Right lobe of liver (tissue), 6 donors: ENCODE results near the gene RTN3. TPM values are rescaled to one million over a fixed set of nuclear protein-coding genes. Genes with fewer than 3 reads are reported as not detected.
"Not testable (repeated sequence)": the region's sequence is repeated elsewhere in the genome, so short reads cannot be mapped to it uniquely, and the experiment has no call there.

Experiments used
- ATAC-seq, 4 donors: fragments of 200-7000 bp; cut with Tn5 transposase; one replicate each; pipeline ENCODE4 v1.9.1; 2020; ENCODE audit warnings: mild to moderate bottlenecking in 4 of 4, moderate library complexity in 4 of 4
- DNase-seq, 3 donors: peaks; one replicate each; pipeline ENCODE4 v3.0.0-alpha.2; 2020
- H3K27ac ChIP-seq, 3 donors: fragments of 200-600 bp; one replicate each; pipeline ENCODE4 v1.8.0; 2022
- H3K27me3 ChIP-seq, 2 donors: fragments of 200-600 bp; one replicate each; pipeline ENCODE4 v1.8.0; 2022
- H3K36me3 ChIP-seq, 4 donors: fragments of 200-600 bp; sonication (generic) in 1 of 4; one replicate each; pipeline versions ENCODE4 v1.5.1 to v1.8.0; 2017 to 2022; ENCODE audit warnings: control low read depth in 1 of 4
- H3K4me1 ChIP-seq, 4 donors: fragments of 200-600 bp; sonication (generic) in 1 of 4; one replicate each; pipeline versions ENCODE4 v1.5.1 to v1.8.0; 2017 to 2022; ENCODE audit warnings: control low read depth in 1 of 4
- H3K4me3 ChIP-seq, 3 donors: fragments of 200-600 bp; one replicate each; pipeline ENCODE4 v1.8.0; 2022
- H3K9me3 ChIP-seq, 4 donors: fragments of 200-600 bp; sonication (generic) in 1 of 4; one replicate each; pipeline versions ENCODE4 v1.5.1 to v1.8.0; 2017 to 2022; ENCODE audit warnings: control low read depth in 1 of 4
- POLR2A ChIP-seq: fragments of 450-650 bp; IDR thresholded peaks from one replicate; pipeline ENCODE4 v1.6.1; 2017; ENCODE audit warnings: antibody characterized with exemption, mild to moderate bottlenecking
- WGBS: methylation state at CpG from one replicate; pipeline ENCODE4 v1.1.6; 2018; ENCODE audit warnings: low coverage, low lambda C conversion rate; ENCODE audit not compliant: insufficient coverage; ENCODE audit errors: missing lambda C conversion rate; 5-methylcytosine and 5-hydroxymethylcytosine counted together
- intact Hi-C, 2 donors: fragments of 100-400 bp; cut with DNase I; formaldehyde crosslinking; loops; one replicate each; pipeline versions ENCODE4 v1.11.2 to v1.14.1; 2022
- total RNA-seq, 6 experiments: library from RNA; depleted of rRNA in 2 of 6; stranded (reverse); fragments of >200 nt in 2 of 6; fragmentation: NEBNext Ultra II Directional in 3 of 6; extraction: Animal tissue kit (Norgen Biotek cat#: 25700) in 3 of 6; gene quantifications; one replicate each; pipeline versions ENCODE4 v1.1.0 to v1.2.4, GENCODE V29; 2016 to 2023
- TF ChIP-seq, protein P1 (sequence below), 4 donors: fragments of 200-600 bp in 3 of 4; fragments of 450-650 bp in 1 of 4; IDR thresholded peaks; one replicate each; pipeline versions ENCODE4 v1.5.1 to v1.8.0; 2016 to 2022; ENCODE audit warnings: antibody characterized with exemption in 4 of 4, mild to moderate bottlenecking in 2 of 4
- donor health status: DM: no; HTN: yes; CAD: no.
- donor health status: DM: no; HTN: no; CAD: no.
- donor health status: DM: no; HTN: no; CAD: no.
- donor health status: DM: no; HTN: yes; CAD: no.
- donor health status: DM: no; HTN: yes; CAD: no.

RTN3 gene
- total RNA-seq, 6 experiments from 2014 or later = 47.3 to 70.5 (median 52.9) TPM

DNA sequence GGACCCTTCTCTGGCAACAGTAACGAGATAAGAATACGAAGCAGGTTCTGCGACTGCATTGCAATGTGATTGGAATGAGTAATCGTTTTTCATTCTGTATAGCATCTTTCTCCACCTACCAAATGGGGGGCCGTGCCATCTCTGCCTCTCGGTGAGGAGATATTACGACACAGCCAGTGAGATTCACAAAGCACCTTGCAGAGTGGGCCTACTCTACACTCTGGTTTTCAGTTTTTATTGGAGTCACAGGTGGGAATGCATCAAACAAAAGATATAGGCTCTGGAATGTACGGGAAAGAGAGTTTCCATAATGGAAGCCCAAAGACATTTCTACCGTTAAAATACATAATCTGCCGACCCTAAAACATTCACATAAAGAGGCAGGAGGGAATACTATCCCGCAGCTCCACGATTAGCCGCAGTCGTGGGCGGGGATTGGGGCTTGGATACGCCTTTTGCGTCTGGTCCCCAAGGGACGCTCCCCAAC is 423 bp upstream of the RTN3 start:
- Histone ChIP-seq H3K27ac (peak overlapping the region in 1 of 3 donors; percentile 87), H3K9me3 (no peaks in the 10 kb centered on the region), H3K4me1 (peaks cover 0 to 14% (median 6%) of the 10 kb centered on the region in 4 donors), H3K4me3 (peak overlapping the region; percentile 59 to 87 (median 74)), H3K36me3 (no peaks in the 10 kb centered on the region), H3K27me3 (no peaks in the 10 kb centered on the region)
- no peak for TF ChIP-seq POLR2A
- TF ChIP-seq, protein P1, sequence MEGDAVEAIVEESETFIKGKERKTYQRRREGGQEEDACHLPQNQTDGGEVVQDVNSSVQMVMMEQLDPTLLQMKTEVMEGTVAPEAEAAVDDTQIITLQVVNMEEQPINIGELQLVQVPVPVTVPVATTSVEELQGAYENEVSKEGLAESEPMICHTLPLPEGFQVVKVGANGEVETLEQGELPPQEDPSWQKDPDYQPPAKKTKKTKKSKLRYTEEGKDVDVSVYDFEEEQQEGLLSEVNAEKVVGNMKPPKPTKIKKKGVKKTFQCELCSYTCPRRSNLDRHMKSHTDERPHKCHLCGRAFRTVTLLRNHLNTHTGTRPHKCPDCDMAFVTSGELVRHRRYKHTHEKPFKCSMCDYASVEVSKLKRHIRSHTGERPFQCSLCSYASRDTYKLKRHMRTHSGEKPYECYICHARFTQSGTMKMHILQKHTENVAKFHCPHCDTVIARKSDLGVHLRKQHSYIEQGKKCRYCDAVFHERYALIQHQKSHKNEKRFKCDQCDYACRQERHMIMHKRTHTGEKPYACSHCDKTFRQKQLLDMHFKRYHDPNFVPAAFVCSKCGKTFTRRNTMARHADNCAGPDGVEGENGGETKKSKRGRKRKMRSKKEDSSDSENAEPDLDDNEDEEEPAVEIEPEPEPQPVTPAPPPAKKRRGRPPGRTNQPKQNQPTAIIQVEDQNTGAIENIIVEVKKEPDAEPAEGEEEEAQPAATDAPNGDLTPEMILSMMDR (IDR thresholded peaks at IDR 0.05) = no peak
- WGBS = 25% methylated on average over 11 of the region's 18 CpGs
- intact Hi-C loops = no loop called here
- peak in 1 of 4 donors; percentile 5 for ATAC-seq
- no peak for DNase-seq

DNA sequence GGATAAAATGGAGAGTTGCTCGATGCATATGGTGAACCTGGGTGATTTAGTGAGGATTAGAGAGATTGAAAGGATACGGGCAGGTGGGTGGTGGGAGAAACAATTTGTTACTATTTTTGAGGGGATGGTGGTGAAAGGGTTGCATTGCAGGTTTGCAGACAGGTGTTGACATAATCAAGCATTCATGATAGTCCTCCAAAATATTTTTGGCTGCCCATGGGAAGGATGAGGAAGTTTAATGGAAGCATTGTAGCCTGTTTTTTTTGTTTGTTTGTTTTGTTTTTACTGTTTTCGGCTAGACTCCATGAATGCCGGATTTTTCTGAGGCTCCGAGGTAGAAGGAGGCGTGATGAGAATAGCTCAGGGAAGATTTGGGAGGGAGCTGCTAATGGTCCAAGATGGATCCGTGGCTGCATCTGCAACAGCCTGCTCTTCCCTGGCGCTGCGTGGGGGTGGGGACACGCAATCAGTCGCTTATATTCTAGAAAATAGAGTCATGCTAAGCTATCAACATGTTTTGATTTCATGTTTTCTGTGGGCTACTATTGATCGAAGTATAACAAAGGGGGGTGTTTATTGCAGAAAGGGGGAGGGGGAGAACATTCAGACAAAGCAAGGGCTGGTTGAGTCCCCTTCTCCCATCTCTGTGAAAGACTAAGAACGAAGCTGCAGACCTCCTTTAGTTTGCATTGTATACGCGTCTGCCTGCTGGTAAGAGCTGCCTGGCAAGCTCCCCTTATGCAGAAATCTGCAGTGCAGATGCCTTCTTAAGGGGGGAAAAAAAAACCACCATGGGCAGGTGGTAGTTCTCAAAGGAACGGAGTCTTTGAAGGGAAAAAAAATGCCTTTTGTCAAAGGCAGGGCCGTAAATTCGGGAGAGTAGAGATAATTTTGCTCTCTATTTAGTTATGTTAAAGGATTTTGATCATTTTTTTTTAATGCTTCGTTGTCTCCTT is 1.0 kb downstream of the RTN3 start:
- no peak for TF ChIP-seq POLR2A
- TF ChIP-seq, protein P1 (IDR thresholded peaks at IDR 0.05) = peak in 1 of 4 donors; percentile 46
- intact Hi-C loops = no loop called here
- peaks cover 0 to 14% (median 6%) of the 10 kb centered on the region in 4 donors for H3K4me1 ChIP-seq
- H3K27ac ChIP-seq = peak overlapping the region; percentile 73 to 88 (median 87)
- no peaks in the 10 kb centered on the region for H3K9me3 ChIP-seq
- peak in 2 of 3 donors; percentile 24 to 56 for DNase-seq
- ATAC-seq = peak in 1 of 4 donors; percentile 2
- no peaks in the 10 kb centered on the region for H3K36me3 ChIP-seq
- no peaks in the 10 kb centered on the region for H3K27me3 ChIP-seq
- peak overlapping the region; percentile 59 to 87 (median 74) for H3K4me3 ChIP-seq
- 13% methylated on average over 19 of the region's 19 CpGs for WGBS

DNA sequence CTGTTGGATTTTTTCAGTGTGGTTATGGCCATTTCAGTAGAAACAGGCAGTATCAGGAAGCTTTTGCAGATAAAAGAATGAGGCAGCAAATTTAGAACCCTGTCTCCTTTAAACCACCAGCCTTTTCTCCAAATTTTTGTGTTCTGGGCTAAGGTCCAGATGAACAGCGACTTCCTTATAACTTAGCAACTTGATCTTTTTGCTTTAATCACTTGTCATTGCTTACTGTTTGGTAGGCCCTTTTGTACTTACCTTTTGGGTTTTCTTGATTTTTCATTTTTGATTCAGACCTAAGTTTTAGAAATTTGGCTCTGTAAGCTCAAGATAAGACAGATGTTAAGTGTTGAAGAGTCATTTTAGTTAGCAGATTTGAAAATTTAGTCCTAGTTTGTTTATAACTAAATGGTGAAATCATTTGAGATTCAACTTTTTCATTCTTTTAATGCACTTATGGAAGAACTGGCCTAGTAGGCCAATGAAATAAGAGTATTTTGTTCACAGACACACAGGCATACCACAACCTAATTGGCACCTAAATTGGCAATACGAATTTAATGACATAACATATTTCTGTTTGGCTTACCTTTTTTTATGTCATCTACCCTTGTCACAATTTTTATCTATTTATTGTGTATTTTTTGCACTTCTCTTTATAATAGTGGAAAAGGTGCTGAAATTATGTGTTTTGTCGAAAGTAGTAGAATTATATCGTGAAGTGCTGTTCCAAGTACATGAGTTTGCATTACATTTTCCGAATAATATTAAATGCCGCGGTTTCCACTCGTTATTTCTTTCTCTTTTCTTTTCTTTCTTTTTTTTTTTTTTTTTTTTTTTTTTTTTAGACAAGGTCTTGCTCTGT is 2.1 kb downstream of the RTN3 start:
- Histone ChIP-seq H3K27ac (no peak overlapping the region), H3K4me1 (peaks cover 0 to 14% (median 6%) of the 10 kb centered on the region in 4 donors), H3K36me3 (no peaks in the 10 kb centered on the region), H3K27me3 (no peaks in the 10 kb centered on the region), H3K9me3 (no peaks in the 10 kb centered on the region), H3K4me3 (peak overlapping the region in 1 of 3 donors; percentile 87)
- TF ChIP-seq, protein P1 (IDR thresholded peaks at IDR 0.05) = no peak
- TF ChIP-seq POLR2A = no peak
- ATAC-seq = no peak
- WGBS = 84% methylated on average over 8 of the region's 8 CpGs
- no peak for DNase-seq
- intact Hi-C loops = no loop called here

DNA sequence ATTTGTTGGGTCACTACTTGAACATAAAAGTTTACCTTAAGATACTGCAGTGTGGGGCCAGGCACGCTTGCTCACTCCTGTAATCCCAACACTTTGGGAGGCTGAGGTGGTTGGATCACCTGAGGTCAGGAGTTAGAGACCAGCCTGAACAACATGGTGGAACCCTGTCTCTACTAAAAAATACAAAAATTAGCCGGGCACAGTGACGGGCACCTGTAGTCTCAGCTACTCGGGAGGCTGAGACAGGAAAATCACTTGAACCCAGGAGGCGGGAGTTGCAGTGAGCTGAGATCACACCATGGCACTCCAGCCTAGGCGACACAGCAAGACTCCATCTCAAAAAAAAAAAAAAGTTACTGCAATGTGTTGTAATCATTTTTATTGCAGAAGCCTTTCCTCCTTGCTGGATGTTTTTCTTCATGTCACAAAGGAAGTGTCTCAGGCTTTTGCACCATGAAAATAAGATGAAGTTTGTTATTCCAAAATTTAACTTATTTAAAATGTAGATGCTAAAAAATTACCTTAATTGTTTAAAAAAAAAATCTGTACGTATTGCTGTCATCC is 3.9 kb downstream of the RTN3 start:
- 89% methylated on average over 7 of the region's 7 CpGs for WGBS
- H3K4me1 ChIP-seq = peaks cover 0 to 21% (median 6%) of the 10 kb centered on the region in 4 donors

More for the DNA sequence above, 3.9 kb downstream of the RTN3 start:
- H3K36me3 ChIP-seq, H3K9me3 ChIP-seq, H3K27ac ChIP-seq, intact Hi-C loops, H3K4me3 ChIP-seq, DNase-seq, H3K27me3 ChIP-seq, ATAC-seq: not testable (repeated sequence)
